BJ (cell line): ENCODE measurements around the gene ALOX12B. TPM values are rescaled to one million over a fixed set of nuclear protein-coding genes. Genes with fewer than 3 reads are reported as not detected.

Experiments used
- CTCF ChIA-PET: fragments of 350-600 bp; formaldehyde crosslinking; extraction: SDS; loops from one replicate; lab custom pipeline; 2021; ENCODE audit warnings: antibody characterized with exemption, inconsistent platforms; lab: Yijun Ruan, JAX
- POLR2A ChIA-PET: fragments of 300-600 bp; sonication (Branson Sonifier 250); formaldehyde crosslinking; extraction: SDS; loops from one replicate; lab custom pipeline; 2021; ENCODE audit warnings: antibody characterized with exemption; lab: Charles Lee
- DNase-seq: peaks from one replicate; pipeline ENCODE4 v3.0.0-alpha.2; 2011; ENCODE audit warnings: low read depth
- H3K27me3 ChIP-seq: 2 replicates; pipeline ENCODE4 v1.6.0; 2011; ENCODE audit warnings: low read length; ENCODE audit not compliant: control insufficient read depth, insufficient read depth
- H3K36me3 ChIP-seq: 2 replicates; pipeline ENCODE4 v1.5.1; 2011; ENCODE audit warnings: low read length; ENCODE audit not compliant: control insufficient read depth, insufficient read depth
- H3K4me3 ChIP-seq: 2 replicates; pipeline ENCODE4 v1.5.1; 2011; ENCODE audit warnings: low read depth, mild to moderate bottlenecking, control low read depth, low read length
- CTCF ChIP-seq: IDR thresholded peaks from 2 replicates; pipeline ENCODE4 v1.5.1; 2011; ENCODE audit warnings: low read depth, mild to moderate bottlenecking, control low read depth, inconsistent platforms, low read length, moderate library complexity; ENCODE audit not compliant: insufficient read depth
- polyA plus RNA-seq: library from polyadenylated mRNA; depleted of rRNA; stranded (reverse); fragments of >200 nt; gene quantifications from 2 replicates; pipeline ENCODE4 v1.2.3, GENCODE V29; 2011

ALOX12B gene
- polyA plus RNA-seq, 1 experiment = not detected

- TF ChIP-seq CTCF = no peak
- Histone ChIP-seq H3K4me3 (peak overlapping the region; percentile 13), H3K36me3 (no peaks in the 10 kb centered on the region), H3K27me3 (no peaks in the 10 kb centered on the region; the same call in 1 of the 2 replicates)
- no peak for DNase-seq
- ChIA-PET CTCF (interaction anchor here (0.7 to 1.5 kb wide), 7 partner anchors 11 to 259 kb away, joined by 3 to 7 read pairs (median 4); no protein-coding TSS in a partner anchor), POLR2A (no interaction called here)
These were observed 37.0 kb upstream of the ALOX12B start for GRCh38 chr17:8124350-8125153.

- Histone ChIP-seq H3K36me3 (no peaks in the 10 kb centered on the region), H3K4me3 (peak within 1 kb of the TSS; percentile 59), H3K27me3 (no peaks in the 10 kb centered on the region; the same call in 1 of the 2 replicates)
- CTCF ChIA-PET = interaction anchor here (0.7 to 2.4 kb wide), 9 partner anchors 11 to 260 kb away, joined by 3 to 8 read pairs (median 4); no protein-coding TSS in a partner anchor
- no peak for TF ChIP-seq CTCF
- DNase-seq = no peak
- POLR2A ChIA-PET = no interaction called here
These were observed 36.3 kb upstream of the ALOX12B start, which contains the start of gene HES7 for GRCh38 chr17:8123695-8124349. TSS of gene HES7 (minus strand) at chr17:8124106. CDS start at chr17:8124084, 22 bp downstream.

- DNase-seq = no peak
- Histone ChIP-seq H3K36me3 (no peaks in the 10 kb centered on the region), H3K4me3 (peak overlapping the region; percentile 59), H3K27me3 (no peaks in the 10 kb centered on the region; the same call in 1 of the 2 replicates)
- ChIA-PET CTCF (interaction anchor here (1.0 to 2.4 kb wide), 7 partner anchors 11 to 178 kb away, joined by 3 to 9 read pairs (median 4); no protein-coding TSS in a partner anchor), POLR2A (interaction anchor here (0.6 to 0.7 kb wide), 2 partner anchors 10 to 565 kb away, joined by 3 to 7 read pairs; no protein-coding TSS in a partner anchor)
- no peak for TF ChIP-seq CTCF
These were observed 35.6 kb upstream of the ALOX12B start for GRCh38 chr17:8122924-8123694.

GRCh38 chr17:8122422-8122923, 35.0 kb upstream of the ALOX12B start:
- CTCF ChIA-PET = interaction anchor here (0.7 to 2.4 kb wide), 8 partner anchors 11 to 287 kb away, joined by 3 to 9 read pairs (median 4); no protein-coding TSS in a partner anchor
- POLR2A ChIA-PET = no interaction called here
- H3K4me3 ChIP-seq = peak overlapping the region; percentile 59
- H3K27me3 ChIP-seq = no peaks in the 10 kb centered on the region; the same call in 1 of the 2 replicates
- TF ChIP-seq CTCF = no peak
- no peak for DNase-seq
- no peaks in the 10 kb centered on the region for H3K36me3 ChIP-seq
